Measurements from ENCODE around the gene ZNF425.
"Not testable (repeated sequence)": the region's sequence is repeated elsewhere in the genome, so short reads cannot be mapped to it uniquely, and the experiment has no call there.

Gene ZNF425

DNA sequence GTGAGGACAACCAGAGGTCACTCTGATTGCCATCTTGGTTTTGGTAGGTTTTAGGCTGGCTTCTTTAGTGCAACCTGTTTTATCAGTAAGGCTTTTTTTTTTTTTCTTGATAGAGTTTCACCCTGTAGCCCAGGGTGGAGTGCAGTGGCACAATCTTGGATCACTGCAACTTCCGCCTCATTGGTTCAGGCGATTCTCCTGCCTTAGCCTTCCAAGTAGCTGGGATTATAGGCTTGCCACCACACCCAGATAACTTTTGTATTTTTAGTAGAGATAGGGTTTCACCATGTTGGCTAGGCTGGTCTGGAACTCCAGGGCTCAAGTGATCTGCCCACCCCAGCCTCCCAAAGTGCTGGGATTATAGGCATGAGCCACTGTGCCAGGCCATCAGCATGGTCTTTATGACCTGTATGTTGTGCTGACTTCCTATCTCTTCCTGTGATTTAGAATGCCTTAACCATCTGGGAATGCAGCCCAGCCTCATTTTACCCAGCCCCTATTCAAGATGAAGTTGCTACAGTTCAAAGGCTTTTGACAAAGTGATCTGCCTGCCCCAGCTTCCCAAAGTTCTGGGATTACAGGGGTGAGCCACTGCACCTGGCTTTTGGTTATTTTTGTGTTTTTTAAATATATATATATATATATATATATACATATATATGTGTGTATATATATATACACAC, 7.0 kb upstream of the ZNF425 start:
- DNase-seq, result no peak

DNA sequence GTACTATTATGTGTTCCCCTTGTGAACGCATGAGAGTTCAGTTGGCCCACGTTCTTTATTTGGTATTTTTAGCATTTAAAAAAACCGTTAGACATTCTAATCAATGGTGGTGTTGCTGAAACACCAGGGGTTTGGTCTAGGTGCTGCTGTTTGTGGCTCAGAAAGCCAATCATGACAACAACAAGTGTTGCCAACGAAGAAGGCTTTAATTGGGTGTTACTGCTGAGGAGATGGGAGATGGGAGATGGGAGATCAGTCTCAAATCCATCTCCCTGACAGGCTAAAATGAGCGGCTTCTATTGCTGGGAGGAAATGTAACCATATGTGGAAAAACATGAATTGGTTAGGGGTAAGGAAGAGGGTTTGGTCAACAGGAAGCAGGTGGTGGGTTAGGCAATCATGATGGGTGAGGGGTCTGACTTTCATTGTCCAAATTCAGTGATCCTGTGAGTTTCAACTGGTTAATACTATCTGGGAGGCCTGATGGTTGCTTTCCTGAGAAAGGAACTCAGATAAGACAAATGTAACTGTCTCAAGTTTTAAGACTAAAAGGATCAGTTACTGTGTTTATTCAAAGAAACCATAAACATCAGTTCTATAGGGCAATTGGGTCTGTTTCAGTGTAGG, 4.6 kb upstream of the ZNF425 start:
- no peak for DNase-seq

DNA sequence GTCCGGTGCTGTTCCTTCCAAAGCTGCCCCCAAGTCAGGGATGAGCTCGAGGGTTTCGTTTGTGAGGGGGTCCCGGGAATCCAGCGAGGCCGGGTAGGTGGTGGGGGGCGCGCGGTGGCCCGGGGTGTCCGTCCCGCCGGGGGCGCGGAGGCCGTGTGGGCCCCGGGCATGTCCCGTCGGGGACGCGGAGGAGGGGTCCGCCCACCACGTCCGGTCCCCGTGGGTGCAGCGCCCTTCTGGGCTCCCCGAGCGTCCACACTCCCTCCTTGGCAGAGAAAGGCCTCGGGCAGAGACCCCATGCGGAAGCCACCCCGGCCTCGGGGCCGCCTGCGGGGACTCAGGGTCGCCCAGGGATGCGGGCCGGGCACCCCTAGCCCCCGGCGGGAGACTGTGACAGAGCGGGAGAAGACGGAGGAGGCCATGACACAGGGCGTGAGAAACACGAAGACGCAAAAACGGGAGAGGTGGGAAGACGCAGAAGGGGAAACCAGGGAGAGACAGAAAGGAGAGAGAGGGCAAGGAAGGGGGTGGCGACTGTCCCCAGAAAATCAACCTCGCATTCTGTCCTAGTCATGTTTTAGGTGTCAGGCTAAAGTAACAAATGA, 640 bp upstream of the ZNF425 start:
- DNase-seq, result peak; percentile 71

DNA sequence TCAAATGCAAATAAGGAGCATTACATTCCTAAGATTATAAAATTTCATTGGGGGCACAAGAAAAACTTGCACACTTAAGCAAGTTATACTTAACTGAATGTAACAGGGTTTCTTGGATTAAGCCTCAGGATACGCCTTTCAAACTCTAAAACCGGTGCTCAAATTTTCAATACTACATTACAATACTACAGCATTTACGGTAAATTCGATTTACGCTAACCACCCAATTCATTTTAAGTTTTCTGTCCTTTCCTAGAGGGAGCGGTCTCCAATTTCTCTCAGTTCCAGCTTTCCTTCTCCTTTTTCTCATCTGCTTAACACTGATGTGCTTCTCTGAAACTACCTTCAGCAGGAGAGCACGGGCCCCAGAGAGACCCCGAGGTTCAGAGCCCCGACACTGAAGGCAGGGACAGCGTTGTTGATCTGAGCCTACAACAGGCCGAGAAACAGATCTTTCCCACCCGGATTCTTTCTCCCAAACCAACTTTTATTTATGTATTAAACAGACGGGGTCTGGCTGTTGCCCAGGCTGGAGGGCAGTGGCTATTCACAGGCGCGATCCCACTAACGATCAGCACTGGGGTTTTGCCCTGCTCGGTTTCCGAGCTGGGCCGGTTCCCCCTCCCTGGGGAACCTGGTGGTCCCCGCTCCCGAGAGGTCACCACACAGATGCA, 798 bp downstream of the ZNF425 start:
- no peak for DNase-seq

DNA sequence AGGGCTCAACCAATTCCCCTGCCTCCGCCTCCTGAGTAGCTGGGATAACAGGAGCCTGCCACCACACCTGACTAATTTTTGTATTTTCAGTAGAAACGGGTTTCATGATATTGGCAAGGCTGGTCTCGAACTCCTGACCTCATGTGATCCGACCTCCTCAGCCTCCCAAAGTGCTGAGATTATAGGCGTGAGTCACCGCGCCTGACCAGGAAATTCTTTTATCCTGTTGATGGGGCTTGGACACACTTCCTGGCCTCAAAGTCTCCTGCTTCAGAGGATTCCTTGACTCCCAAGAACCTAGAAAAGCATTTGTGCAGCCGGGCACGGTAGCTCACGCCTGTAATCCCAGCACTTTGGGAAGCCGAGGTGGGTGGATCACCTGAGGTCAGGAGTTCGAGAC, 16.2 kb downstream of the ZNF425 start:
- no peak for DNase-seq

DNA sequence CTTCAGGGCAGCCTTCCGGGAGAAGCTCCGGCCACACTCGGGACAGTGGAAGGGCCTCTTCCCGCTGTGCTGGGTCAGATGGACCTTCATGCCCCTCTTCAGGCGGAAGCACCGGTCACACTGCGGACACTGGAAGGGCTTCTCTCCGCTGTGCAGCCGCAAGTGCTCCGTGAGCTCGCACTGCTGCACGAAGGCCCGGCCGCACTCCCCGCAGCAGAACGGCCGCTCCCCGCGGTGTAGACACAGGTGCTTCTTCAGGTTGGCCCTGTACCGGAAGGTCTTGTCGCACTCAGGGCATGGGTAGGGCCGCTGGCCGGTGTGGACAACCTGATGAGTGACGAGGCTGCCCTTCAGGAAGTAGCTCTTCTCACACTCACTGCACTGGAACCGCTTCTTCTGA, 21.4 kb downstream of the ZNF425 start:
- DNase-seq, result no peak

DNA sequence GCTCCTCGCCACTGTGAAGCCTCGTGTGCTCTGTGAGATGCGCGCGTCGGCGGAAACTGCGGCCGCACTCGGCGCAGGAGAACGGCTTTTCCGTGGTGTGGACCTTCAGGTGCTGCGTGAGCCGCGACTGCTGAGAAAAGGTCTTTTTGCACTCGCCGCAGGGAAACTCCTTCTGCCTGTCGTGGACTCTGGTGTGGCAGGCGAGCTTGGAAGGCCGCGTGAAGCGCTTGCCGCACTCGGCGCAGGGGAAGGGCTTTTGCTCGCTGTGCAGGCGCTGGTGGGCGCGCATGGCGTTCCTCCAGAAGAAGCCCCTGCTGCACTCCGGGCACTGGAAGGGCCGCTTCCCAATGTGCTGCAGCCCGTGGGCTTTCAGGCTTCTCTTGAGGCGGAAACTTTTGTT, 21.9 kb downstream of the ZNF425 start:
- no peak for DNase-seq

DNA sequence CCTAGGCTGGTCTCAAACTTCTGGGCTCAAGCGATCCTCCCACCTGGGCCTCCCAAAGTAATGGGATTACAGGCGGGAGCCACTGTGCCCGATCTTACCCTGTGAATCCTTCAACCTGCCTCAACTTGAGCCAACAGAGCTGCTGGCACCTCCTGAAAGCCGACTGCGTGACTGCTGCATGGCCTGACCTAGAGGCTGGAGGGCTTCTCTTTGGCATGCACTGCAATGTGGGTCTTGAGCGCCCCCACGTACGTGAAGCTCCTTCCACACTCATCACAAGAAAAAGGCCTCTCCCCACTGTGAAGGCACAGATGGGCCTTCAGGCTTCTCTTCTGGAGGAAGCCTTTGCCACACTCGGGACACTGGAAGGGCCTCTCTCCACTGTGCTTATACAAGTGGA, 22.7 kb downstream of the ZNF425 start:
- no peak for DNase-seq

DNA sequence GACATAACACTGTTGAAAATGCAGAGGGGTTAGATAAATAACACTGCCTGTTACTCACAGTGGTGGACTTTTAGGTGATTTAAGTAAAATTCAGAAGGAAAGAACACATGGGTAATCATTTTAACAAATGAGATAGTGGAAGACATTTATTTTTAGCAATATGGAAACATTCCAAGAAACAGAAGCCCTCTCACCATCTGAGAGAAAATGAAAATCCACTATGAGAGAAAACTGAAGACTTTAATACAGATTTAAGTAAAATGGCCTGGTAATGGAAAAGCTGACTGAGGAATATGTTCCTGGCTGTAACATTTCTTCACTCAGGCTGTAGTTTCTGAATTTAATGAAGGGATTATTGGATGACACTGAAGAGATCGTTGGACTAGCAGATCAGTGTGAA, 23.5 kb downstream of the ZNF425 start:
- DNase-seq, result no peak

DNA sequence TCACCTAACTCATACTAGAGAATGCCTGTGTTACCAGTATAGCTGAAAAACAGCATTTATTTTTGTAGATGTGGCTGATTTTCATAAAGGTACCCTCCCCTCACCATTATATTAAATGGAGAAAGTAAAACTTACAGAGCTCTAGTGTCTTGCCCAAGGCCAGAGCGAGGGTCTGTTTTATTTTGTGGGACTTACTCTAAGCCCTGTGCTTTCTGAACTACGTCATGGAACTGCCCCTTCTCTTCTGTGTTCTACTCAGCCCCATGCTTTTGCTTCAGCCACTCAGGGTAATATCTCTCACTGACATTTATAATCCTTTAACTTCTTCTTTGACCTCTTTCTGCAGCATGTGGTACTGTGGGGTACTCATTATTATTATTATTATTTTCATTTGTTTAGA, 25.3 kb downstream of the ZNF425 start:
- DNase-seq, result no peak

DNA sequence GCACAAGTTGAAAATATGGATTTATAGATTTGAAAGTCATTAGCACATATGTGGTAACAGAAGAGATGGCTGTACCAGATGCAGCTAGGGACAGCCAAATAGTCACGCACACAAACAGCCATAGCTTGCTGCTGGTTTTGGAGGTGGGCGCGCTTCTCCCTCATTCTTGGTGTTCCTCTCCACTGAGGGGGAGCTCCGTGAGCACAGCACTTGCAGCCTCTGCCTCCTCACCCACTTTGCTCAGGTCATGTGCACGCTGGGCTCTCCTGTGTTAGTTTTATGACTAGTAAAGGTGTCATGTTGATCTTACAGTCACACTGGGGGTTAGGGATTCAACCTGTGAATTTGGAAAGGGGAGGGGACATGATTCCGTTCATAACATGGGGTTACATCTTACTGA, 27.1 kb downstream of the ZNF425 start:
- DNase-seq, result no peak

DNA sequence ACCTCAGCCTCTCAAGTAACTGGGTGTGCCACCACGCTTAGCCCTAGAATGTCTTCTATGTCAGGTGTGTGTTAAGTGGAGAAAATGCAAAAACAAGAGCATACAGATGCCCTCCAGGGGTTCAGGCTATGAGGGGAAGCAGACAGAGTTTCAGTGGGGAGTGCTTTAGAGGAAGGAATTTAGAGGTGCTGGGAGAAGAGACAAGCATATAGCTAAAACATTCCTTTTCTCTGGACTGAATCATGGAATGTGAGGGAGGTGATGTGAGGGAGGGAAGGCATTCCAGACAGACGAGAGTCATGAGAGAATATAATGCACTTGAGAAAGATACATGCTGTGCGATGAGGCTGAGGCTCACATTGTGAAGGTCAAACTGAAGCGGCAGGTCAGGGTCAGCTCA, 29.0 kb downstream of the ZNF425 start:
- no peak for DNase-seq

DNA sequence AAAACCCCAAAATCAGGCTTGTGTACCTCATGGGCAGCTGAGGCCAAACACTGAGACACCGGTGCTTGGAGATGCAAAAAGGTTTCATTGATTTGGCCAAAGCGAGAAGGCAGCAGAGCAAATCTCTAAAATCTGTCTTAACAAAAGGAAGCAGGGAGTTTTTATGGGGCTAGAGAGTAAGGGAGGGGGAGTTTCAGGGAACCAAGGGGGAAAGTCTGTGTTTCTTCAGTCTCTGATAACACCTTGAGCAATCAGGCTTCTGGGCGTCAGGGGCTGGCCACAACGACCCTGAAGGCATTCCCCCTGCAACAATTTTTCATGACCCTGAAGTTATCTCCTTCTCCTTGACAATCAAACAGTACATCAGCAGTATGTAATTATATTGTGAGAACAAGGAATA, 32.9 kb downstream of the ZNF425 start:
- DNase-seq, result no peak

DNA sequence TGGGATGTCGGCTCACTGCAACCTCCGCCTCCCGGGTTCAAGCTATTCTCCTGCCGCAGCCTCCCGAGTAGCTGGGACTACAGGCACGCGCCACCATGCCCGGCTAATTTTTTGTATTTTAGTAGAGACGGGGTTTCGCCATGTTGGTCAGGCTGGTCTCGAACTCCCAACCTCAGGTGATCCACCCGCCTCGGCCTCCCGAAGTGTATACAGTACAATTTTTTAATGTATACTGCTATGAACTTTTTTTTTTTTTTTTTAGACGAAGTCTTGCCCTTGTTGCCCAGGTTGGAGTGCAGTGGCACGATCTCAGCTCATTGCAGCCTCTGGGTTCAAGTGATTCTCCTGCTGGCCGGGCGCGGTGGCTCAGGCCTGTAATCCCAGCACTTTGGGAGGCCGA, 33.9 kb downstream of the ZNF425 start:
- DNase-seq, result not testable (repeated sequence)

DNA sequence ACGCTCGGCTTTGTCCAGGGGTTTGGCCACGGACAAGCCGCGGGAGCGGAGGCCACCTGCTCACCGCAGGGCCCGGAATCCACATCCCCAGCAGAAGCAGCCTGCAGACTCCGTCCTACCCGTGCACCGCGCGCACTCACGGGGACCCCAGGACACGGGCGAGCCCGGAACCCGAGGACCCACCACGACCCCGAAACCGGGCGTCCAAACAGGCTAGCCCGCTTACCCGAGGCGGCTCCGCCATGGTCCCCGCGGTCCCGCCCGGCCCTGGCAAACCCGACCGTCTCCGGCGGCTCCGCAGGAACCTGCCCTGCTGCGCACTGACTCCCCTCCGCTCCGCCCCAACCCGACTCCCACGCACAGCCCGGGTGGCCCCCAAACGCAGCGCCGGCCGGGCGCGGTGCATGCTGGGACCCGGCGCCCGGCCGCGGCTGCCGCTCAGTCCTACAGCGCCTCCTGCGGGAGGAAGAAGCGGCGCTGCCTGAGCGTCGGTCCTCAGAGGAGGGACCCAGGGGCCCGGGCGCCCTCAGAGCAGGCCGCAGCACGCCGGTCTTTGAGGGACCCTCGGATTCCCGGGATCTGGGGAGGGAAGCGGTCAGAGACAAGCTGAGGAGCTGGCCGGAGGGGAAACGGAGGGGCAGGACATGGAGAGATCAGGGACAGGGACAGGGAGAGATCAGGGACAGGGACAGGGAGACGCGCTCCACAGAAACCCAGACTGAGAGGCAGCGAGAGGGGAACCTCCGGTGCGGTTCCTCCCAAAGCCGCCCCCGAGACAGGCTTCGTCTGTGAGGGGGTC, 35.5 kb downstream of the ZNF425 start, which contains the start of gene ZNF786:
ZNF786 (minus strand) TSS at position 322 of the 799 bp plus-strand sequence; CDS start at position 244, 78 bp downstream.
- DNase-seq, result peak; percentile 95

DNA sequence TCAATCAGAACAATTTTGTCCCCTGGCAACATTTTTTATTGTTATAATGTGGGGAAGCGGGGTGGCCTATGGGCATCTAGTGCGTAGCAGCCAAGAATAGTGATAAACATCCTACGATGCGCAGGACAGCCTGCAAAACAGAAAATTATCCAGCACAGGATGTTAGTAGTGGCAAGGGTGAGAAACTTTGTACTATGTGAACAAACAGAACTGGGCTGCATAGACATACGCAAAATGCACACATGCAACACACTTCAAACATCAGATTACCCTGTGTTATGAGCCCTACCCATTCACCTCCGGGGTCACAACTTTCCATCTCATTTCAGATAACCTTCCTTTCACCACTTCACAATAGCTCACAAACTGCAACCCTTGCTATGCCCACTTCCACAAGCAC, 38.7 kb downstream of the ZNF425 start:
- DNase-seq, result no peak

DNA sequence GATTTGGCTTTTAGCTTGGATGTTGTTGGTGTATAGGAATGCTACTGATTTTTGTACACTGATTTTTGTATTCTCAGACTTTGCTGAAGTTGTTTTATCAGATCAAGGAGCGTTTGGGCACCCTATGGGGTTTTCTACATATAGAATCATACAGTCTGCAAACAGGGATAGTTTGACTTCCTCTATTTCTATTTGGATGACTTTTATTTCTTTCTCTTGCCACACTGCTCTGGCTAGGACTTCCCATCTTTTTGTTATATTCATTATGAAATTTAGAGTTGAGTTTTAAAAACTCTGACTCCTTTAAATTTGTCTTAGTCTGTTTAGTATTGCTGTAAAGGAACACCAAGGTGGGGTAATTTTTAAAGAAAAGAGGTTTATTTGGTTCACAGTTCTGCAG, 40.3 kb downstream of the ZNF425 start:
- no peak for DNase-seq

DNA sequence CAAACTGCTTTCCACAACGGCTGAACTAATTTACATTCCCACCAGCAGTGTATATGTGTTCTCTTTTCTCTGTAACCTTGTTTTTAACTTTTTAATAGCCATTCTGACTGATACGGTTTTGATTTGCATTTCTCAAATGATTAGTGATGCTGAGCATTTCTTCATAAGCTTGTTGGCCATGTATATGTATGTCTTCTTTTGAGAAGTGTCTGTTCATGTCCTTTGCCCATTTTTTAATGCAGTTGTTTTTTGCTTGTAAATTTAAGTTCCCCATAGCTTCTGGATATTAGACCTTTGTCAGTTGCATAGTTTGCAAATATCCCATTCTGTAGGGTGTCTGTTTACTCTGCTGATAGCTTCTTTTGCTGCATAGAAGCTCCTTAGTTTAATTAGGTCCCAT, 41.7 kb downstream of the ZNF425 start:
- DNase-seq, result no peak

DNA sequence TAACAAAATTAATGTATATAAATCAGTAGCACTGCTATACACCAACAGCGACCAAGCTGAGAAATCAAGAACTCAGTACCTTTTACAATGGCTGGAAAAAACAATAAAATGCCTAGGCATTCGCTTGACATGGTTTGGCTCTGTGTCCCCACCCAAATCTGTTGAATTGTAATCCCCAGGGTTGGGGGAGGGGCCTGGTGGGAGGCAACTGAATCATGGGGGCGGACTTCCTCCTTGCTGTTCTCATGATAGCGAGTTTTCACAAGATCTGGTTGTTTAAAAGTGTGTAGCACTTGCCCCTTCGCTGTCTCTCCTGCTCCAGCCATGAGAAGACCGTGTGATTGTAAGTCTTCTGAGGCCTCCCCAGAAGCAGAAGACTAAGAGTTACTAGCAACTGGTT, 44.2 kb downstream of the ZNF425 start:
- DNase-seq, result no peak

DNA sequence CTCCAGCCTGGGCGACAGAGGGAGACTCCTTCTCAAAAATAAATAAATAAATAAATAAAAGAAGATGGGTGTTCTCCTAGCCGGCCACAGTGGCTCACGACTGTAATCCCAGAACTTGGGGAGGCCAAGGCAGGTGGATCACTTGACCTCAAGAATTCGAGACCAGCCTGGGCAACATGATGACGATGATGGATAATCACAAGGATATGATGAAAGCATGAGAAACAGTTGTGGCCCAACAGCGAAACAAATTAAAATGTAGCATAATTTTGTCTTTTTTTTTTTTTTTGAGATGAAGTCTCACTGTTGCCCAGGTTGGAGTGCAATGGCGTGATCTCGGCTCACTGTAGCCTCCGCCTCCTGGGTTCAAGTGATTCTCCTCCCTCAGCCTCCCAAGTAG, 48.5 kb downstream of the ZNF425 start:
- no peak for DNase-seq

DNA sequence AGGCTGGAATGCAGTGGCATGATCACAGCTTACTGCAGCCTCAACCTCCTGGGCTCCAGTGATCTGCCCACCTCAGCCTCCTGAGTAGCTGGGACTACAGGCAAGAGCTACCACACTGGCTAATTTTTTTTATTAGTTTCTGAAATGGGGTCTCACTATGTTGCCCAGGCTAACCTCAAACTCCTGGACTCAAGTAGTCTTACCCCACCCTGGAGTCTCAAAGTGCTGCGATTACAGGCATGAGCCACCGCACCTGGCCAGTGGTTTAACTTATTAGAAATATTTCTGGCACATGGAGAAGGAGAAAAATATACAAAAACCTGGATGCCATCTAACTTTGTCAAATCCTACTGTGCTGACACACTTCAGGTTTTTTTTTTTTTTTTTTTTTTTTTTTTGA, 50.8 kb downstream of the ZNF425 start:
- DNase-seq, result no peak

DNA sequence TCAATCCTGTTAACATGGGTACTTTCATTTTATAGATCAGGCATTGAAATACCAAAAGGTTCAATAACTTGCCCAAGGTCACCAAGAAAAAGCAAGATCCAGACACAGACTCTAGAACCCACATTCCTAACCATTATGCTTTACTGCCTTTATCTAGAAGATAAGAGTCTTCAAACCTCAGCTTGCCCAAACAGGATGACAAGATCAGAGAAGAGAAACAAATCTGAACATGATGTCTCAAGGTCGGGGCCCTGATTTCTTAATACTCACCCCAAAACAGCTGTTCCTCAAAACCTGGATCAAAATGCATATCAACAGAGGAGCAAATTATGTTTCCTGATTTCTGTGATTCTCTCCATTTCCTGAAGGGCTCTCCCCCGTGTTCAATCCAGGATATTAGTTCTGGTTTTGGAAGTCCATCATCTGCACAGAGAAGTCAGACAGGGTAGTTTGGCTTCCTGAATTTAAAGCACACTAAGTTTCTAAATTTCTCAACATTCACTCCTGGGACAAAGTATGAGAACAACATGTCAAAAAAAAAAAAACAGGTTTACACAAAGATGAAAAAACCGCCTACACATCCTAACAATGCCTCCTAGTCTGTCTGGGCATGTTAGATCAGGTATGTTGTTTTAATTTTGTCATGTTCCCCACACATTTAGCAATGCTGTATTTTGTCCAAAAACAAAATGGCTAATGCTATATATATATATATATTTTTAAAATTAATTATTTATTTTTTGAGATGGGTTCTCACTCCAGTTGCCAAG, 51.8 kb downstream of the ZNF425 start:
- DNase-seq, result no peak
